Fibroblast of villous mesenchyme (primary cell): ENCODE measurements around the gene C11orf24. TPM values are rescaled to one million over a fixed set of nuclear protein-coding genes. Genes with fewer than 3 reads are reported as not detected.

Experiments
- DNase-seq: peaks from one replicate; pipeline ENCODE4 v3.0.0-alpha.2; 2010; ENCODE audit warnings: low read depth
- H3K4me3 ChIP-seq: 2 replicates; pipeline ENCODE4 v1.5.1; 2011; ENCODE audit warnings: low read depth, mild to moderate bottlenecking, low read length
- CTCF ChIP-seq: IDR thresholded peaks from 2 replicates; pipeline ENCODE4 v1.5.1; 2012; ENCODE audit warnings: low read depth, mild to moderate bottlenecking, low read length; ENCODE audit not compliant: insufficient read depth
- total RNA-seq: library from RNA; depleted of rRNA; stranded (reverse); fragments of >200 nt; gene quantifications from 2 replicates; pipeline ENCODE4 v1.2.3, GENCODE V29; 2012

The C11orf24 gene
- total RNA-seq, 1 donor, result 50.1 TPM

- H3K4me3 ChIP-seq, result peak overlapping the region; percentile 95
- peak; percentile 84 for DNase-seq
- peak; percentile 26 for TF ChIP-seq CTCF
Measured at GRCh38 chr11:68212421-68213134, 59.2 kb downstream of the C11orf24 start.

GRCh38 chr11:68211546-68211945 lies 60.2 kb downstream of the C11orf24 start:
- TF ChIP-seq CTCF, result no peak
- DNase-seq, result no peak
- H3K4me3 ChIP-seq, result peak overlapping the region; percentile 95

Other genes starting within 250 kb of the C11orf24 start
- gene NDUFS8, start 241.3 kb downstream of the C11orf24 start, total RNA-seq, result 85.9 and 128 TPM in 2 replicates
- 134 and 152 TPM in 2 replicates for gene TCIRG1, start 232.9 kb downstream of the C11orf24 start, total RNA-seq
- gene CHKA, start 150.6 kb downstream of the C11orf24 start, total RNA-seq, result 10.8 and 11.9 TPM in 2 replicates
- 20.0 and 29.4 TPM in 2 replicates for gene KMT5B, start 58.7 kb downstream of the C11orf24 start, total RNA-seq
- gene LRP5, start 40.6 kb upstream of the C11orf24 start, total RNA-seq, result 28.3 and 31.5 TPM in 2 replicates
- 131 and 218 TPM in 2 replicates for gene PPP6R3, start 188.8 kb upstream of the C11orf24 start, total RNA-seq